Gastrocnemius medialis (tissue), 4 donors: ENCODE data around the gene ARHGAP5.

Experiments
- POLR2A ChIP-seq, 2 donors: fragments of 450-650 bp; IDR thresholded peaks; one replicate each; pipeline ENCODE4 v1.6.1; 2017; ENCODE audit warnings: antibody characterized with exemption in 2 of 2, mild to moderate bottlenecking in 2 of 2, moderate library complexity in 2 of 2
- TF ChIP-seq, protein P1 (sequence below), 5 experiments: fragments of 450-650 bp in 3 of 5; fragments of 200-600 bp in 2 of 5; sonication (generic) in 2 of 5; IDR thresholded peaks in 4 of 5; conservative IDR thresholded peaks in 1 of 5; 1 replicate in 4 of 5; 2 replicates in 1 of 5; pipeline ENCODE4 v1.5.1; 2016 to 2019; ENCODE audit warnings: antibody characterized with exemption in 5 of 5, mild to moderate bottlenecking in 3 of 5, moderate library complexity in 3 of 5

DNA sequence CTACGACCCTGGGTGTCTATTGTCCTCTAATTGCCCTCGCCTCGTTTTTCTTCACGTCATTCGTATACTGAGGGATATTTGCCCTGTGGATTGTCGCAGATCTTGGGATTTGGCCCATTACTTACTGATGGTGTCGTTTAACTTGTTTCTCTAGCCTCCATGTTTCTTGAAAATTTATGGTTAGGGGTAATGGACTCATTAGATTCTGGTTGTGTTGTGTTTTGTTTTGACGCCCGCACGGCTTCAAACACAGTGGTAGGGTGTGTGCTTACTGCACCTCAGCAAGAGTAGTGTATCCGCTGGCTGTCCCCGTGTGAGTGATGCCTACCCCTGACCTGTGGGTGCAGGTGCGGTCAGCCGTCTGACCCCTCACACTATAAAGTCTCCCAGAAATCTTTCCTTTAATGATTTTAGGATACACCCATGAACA, 126.8 kb downstream of the ARHGAP5 start:
- TF ChIP-seq, protein P1, sequence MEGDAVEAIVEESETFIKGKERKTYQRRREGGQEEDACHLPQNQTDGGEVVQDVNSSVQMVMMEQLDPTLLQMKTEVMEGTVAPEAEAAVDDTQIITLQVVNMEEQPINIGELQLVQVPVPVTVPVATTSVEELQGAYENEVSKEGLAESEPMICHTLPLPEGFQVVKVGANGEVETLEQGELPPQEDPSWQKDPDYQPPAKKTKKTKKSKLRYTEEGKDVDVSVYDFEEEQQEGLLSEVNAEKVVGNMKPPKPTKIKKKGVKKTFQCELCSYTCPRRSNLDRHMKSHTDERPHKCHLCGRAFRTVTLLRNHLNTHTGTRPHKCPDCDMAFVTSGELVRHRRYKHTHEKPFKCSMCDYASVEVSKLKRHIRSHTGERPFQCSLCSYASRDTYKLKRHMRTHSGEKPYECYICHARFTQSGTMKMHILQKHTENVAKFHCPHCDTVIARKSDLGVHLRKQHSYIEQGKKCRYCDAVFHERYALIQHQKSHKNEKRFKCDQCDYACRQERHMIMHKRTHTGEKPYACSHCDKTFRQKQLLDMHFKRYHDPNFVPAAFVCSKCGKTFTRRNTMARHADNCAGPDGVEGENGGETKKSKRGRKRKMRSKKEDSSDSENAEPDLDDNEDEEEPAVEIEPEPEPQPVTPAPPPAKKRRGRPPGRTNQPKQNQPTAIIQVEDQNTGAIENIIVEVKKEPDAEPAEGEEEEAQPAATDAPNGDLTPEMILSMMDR (IDR thresholded peaks at IDR 0.05 in 4 of 5, conservative IDR thresholded peaks at IDR 0.05 in 1 of 5) = no peak
- no peak for TF ChIP-seq POLR2A (IDR thresholded peaks at IDR 0.05)
